NCI-H1417 treated with DMSO at 0.1 percent for 48 hours (cell line): Measurements from ENCODE around the gene BAAT.

ENCODE experiments used
- DNase-seq: peaks from one replicate; lab custom pipeline; 2025; lab: John Stamatoyannopoulos, UW

Gene BAAT

GRCh38 chr9:101315112-101315450 lies 69.7 kb downstream of the BAAT start:
- DNase-seq = no peak

GRCh38 chr9:101312661-101313060 lies 72.1 kb downstream of the BAAT start:
- no peak for DNase-seq

GRCh38 chr9:101311758-101312420 lies 72.9 kb downstream of the BAAT start:
- DNase-seq = peak; percentile 67

- DNase-seq = no peak
These were observed 73.6 kb downstream of the BAAT start for GRCh38 chr9:101311191-101311590.
